HFF-Myc (cell line): ENCODE data around the gene ZNF782.
A peak's percentile ranks its signal among the peaks of the same experiment; 100 is the strongest.
"Not testable (repeated sequence)": the region's sequence is repeated elsewhere in the genome, so short reads cannot be mapped to it uniquely, and the experiment has no call there.

Source experiments
- DNase-seq: peaks from one replicate; pipeline ENCODE4 v3.0.0-alpha.2; 2011; ENCODE audit warnings: low read depth; ENCODE audit errors: extremely low read depth
- H3K4me3 ChIP-seq: replicated peaks from 2 replicates; pipeline ENCODE4 v1.5.1; 2011; ENCODE audit warnings: low read depth, mild to moderate bottlenecking, control low read depth, low read length
- TF ChIP-seq, protein P1 (sequence below): IDR thresholded peaks from 2 replicates; pipeline ENCODE4 v1.5.1; 2012; ENCODE audit warnings: mild to moderate bottlenecking, low read depth, low read length, control low read depth; ENCODE audit errors: missing control alignments

The ZNF782 gene

GRCh38 chr9:96853781-96854650 is at the start of gene ZNF782:
Gene ZNF782 (minus strand): TSS chr9:96854514. CDS start chr9:96851961, 2,553 bp downstream.
- peak within 1 kb of the TSS; percentile 59 for H3K4me3 ChIP-seq
- TF ChIP-seq, protein P1, sequence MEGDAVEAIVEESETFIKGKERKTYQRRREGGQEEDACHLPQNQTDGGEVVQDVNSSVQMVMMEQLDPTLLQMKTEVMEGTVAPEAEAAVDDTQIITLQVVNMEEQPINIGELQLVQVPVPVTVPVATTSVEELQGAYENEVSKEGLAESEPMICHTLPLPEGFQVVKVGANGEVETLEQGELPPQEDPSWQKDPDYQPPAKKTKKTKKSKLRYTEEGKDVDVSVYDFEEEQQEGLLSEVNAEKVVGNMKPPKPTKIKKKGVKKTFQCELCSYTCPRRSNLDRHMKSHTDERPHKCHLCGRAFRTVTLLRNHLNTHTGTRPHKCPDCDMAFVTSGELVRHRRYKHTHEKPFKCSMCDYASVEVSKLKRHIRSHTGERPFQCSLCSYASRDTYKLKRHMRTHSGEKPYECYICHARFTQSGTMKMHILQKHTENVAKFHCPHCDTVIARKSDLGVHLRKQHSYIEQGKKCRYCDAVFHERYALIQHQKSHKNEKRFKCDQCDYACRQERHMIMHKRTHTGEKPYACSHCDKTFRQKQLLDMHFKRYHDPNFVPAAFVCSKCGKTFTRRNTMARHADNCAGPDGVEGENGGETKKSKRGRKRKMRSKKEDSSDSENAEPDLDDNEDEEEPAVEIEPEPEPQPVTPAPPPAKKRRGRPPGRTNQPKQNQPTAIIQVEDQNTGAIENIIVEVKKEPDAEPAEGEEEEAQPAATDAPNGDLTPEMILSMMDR: no peak

GRCh38 chr9:96900010-96900409 is 45.7 kb upstream of the ZNF782 start:
- H3K4me3 ChIP-seq, DNase-seq: not testable (repeated sequence)

More at GRCh38 chr9:96853781-96854650, at the start of gene ZNF782:
- peak; percentile 89 for DNase-seq

GRCh38 chr9:96892131-96892530 is 37.8 kb upstream of the ZNF782 start:
- TF ChIP-seq, protein P1: no peak

DNA sequence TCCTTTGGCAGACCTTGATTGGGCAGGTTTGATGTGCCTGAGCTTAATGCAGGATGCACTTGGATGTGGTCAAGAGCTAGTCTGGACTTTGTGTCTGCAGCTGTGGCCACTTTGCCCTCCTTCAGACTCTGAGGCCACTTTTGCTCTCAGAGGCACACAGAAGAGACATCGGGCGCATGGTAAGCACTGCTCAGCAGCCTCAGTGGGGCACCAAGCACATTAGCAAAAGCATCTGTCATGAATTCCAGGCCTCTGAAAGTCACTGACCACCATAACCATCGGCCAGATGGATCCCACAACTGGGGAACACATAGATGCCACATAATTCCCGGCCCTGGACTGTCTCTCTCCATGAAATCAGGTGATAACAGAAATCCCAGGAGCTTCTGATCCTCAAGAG is 34.3 kb upstream of the ZNF782 start:
- no peak for DNase-seq
- no peak overlapping the region for H3K4me3 ChIP-seq
- TF ChIP-seq, protein P1: no peak

More at GRCh38 chr9:96892131-96892530, 37.8 kb upstream of the ZNF782 start:
- DNase-seq: no peak
- H3K4me3 ChIP-seq: no peak overlapping the region

GRCh38 chr9:96885424-96885823 is 31.1 kb upstream of the ZNF782 start:
- TF ChIP-seq, protein P1: no peak
- no peak for DNase-seq
- H3K4me3 ChIP-seq: no peak overlapping the region

DNA sequence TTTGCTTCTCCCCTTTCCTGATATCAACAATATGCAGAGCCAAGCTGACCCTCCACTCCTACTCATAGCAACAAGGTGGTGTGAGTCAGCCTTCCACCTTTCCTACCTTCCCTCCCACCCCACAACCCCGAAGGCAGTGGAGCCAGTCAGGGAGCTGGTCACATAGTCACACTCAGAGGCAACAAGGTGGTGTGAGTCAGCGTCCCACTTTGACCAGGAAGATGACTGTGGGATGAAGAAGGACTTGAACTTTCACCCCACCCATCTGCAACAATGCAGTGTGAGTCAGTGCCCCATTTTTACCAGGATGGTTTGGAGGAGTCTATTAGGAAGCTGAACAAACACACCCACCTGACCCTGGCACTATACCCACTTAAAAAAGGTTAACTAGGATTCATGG is 30.1 kb upstream of the ZNF782 start:
- H3K4me3 ChIP-seq: no peak overlapping the region
- TF ChIP-seq, protein P1: no peak
- peak; percentile 26 for DNase-seq

GRCh38 chr9:96883922-96884321 is 29.6 kb upstream of the ZNF782 start:
- TF ChIP-seq, protein P1: no peak
- no peak for DNase-seq

More at GRCh38 chr9:96883922-96884321, 29.6 kb upstream of the ZNF782 start:
- no peak overlapping the region for H3K4me3 ChIP-seq
